CD4-positive, alpha-beta T cell (primary cell): ENCODE data around the gene S100A11. TPM values are rescaled to one million over a fixed set of nuclear protein-coding genes. Genes with fewer than 3 reads are reported as not detected.

Source experiments
- ATAC-seq: fragments of 200-7000 bp; cut with Tn5 transposase; one replicate; pipeline ENCODE4 v1.10.0; 2022; ENCODE audit warnings: mild to moderate bottlenecking; ENCODE audit not compliant: poor library complexity
- CTCF ChIA-PET: fragments of 350-600 bp; sonication (Branson Sonifier 250); formaldehyde crosslinking; loops from one replicate; lab custom pipeline; 2021; ENCODE audit warnings: antibody characterized with exemption, inconsistent platforms; lab: Charles Lee
- POLR2A ChIA-PET: fragments of 350-600 bp; sonication (Branson Sonifier 250); formaldehyde crosslinking; loops from one replicate; lab custom pipeline; 2021; ENCODE audit warnings: antibody characterized with exemption, inconsistent platforms; lab: Charles Lee
- DNase-seq, 14 experiments: peaks; one replicate each; pipeline ENCODE4 v3.0.0-alpha.2; 2013 to 2020; ENCODE audit warnings: mixed read lengths in 2 of 14
- H3K27ac ChIP-seq, 2 donors: one replicate each; pipeline versions ENCODE4 v1.5.1 to v1.7.0; 2013; ENCODE audit warnings: low read length in 2 of 2, low read depth in 1 of 2, mild to moderate bottlenecking in 1 of 2
- H3K27me3 ChIP-seq, 2 experiments: 1 replicate in 1 of 2; 2 replicates in 1 of 2; pipeline versions ENCODE4 v1.6.1 to v1.7.0; 2013; ENCODE audit warnings: low read length in 2 of 2, control low read depth in 1 of 2, mild to moderate bottlenecking in 1 of 2, moderate library complexity in 1 of 2; ENCODE audit not compliant: insufficient read depth in 2 of 2, control insufficient read depth in 1 of 2
- H3K36me3 ChIP-seq: one replicate; pipeline ENCODE4 v1.6.1; 2013; ENCODE audit warnings: low read length, control low read depth; ENCODE audit not compliant: insufficient read depth
- H3K4me1 ChIP-seq: one replicate; pipeline ENCODE4 v1.6.1; 2013; ENCODE audit warnings: low read length, control low read depth; ENCODE audit not compliant: insufficient read depth
- H3K4me3 ChIP-seq: one replicate; pipeline ENCODE4 v1.5.1; 2013; ENCODE audit warnings: mild to moderate bottlenecking, low read length, moderate library complexity
- H3K9me3 ChIP-seq, 2 experiments: 1 replicate in 1 of 2; 2 replicates in 1 of 2; pipeline versions ENCODE4 v1.6.1 to v1.7.0; 2013; ENCODE audit warnings: low read length in 2 of 2, mild to moderate bottlenecking in 2 of 2, control low read depth in 1 of 2, moderate library complexity in 1 of 2; ENCODE audit not compliant: control insufficient read depth in 1 of 2, insufficient read depth in 1 of 2
- H3K27ac Mint-ChIP-seq: one replicate; pipeline ENCODE4 v1.8.0; 2020; ENCODE audit warnings: mixed read lengths
- H3K27me3 Mint-ChIP-seq: one replicate; pipeline ENCODE4 v1.8.0; 2021; ENCODE audit warnings: mixed read lengths
- H3K36me3 Mint-ChIP-seq: one replicate; pipeline ENCODE4 v1.8.0; 2021; ENCODE audit warnings: low read depth, mixed read lengths
- H3K4me1 Mint-ChIP-seq: one replicate; pipeline ENCODE4 v1.8.0; 2021; ENCODE audit warnings: low read depth, mixed read lengths
- H3K4me3 Mint-ChIP-seq: one replicate; pipeline ENCODE4 v1.8.0; 2020; ENCODE audit warnings: mild to moderate bottlenecking, mixed read lengths
- H3K9me3 Mint-ChIP-seq: one replicate; pipeline ENCODE4 v1.8.0; 2020; ENCODE audit warnings: mixed read lengths
- intact Hi-C, 2 experiments: fragments of 100-400 bp; cut with DNase I in 1 of 2; cut with micrococcal nuclease in 1 of 2; formaldehyde crosslinking; loops; one replicate each; pipeline versions ENCODE4 v1.15.1 to v1.9.0; 2023 to 2025; cut with DNase I, micrococcal nuclease
- total RNA-seq, 174 experiments: library from RNA in 2 of 174; stranded (reverse) in 2 of 174; gene quantifications; one replicate each; pipeline ENCODE4 v1.2.3 and lab custom pipeline; 2021 to 2026
- TF ChIP-seq, protein P1 (sequence below): fragments of 200-600 bp; IDR thresholded peaks from one replicate; pipeline ENCODE4 v1.8.0; 2022; ENCODE audit warnings: antibody characterized with exemption, mild to moderate bottlenecking

S100A11 gene
- total RNA-seq, 2 experiments from 2014 or later, result 23.6 to 24.1 TPM

DNA sequence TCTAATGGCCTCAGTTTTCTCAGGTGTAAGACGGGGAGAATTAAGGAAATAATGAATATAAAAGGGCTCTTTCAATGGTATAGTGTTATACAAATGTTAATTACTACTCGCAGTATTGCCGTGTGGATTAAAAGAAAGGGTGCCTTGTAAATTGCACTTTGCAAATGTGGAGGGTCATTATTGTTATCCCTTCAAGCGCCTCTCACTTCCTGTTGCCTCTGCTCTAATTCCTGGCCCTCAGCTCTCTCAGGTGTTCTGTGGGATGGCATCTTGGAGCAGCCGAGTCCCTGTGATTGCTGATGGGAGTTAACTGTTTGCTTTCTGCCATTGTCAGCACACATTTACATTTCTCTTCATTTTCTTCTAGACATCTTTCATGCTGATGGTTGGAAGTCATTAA lies 7.1 kb upstream of the S100A11 start:
- no peak for DNase-seq
- ATAC-seq, result no peak
- TF ChIP-seq, protein P1, sequence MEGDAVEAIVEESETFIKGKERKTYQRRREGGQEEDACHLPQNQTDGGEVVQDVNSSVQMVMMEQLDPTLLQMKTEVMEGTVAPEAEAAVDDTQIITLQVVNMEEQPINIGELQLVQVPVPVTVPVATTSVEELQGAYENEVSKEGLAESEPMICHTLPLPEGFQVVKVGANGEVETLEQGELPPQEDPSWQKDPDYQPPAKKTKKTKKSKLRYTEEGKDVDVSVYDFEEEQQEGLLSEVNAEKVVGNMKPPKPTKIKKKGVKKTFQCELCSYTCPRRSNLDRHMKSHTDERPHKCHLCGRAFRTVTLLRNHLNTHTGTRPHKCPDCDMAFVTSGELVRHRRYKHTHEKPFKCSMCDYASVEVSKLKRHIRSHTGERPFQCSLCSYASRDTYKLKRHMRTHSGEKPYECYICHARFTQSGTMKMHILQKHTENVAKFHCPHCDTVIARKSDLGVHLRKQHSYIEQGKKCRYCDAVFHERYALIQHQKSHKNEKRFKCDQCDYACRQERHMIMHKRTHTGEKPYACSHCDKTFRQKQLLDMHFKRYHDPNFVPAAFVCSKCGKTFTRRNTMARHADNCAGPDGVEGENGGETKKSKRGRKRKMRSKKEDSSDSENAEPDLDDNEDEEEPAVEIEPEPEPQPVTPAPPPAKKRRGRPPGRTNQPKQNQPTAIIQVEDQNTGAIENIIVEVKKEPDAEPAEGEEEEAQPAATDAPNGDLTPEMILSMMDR, result no peak
- Histone ChIP-seq H3K36me3 (no peaks in the 10 kb centered on the region), H3K27me3 (no peaks in the 10 kb centered on the region), H3K4me3 (no peak overlapping the region), H3K27ac (no peak overlapping the region), H3K9me3 (no peaks in the 10 kb centered on the region), H3K4me1 (peaks cover 31% of the 10 kb centered on the region)
- H3K9me3 Mint-ChIP-seq, result no peaks in the 10 kb centered on the region
- CTCF ChIA-PET, result no interaction called here
- H3K4me1 Mint-ChIP-seq, result peaks cover 31% of the 10 kb centered on the region
- H3K27ac Mint-ChIP-seq, result no peak overlapping the region
- no peak overlapping the region for H3K4me3 Mint-ChIP-seq
- intact Hi-C loops, result no loop called here
- POLR2A ChIA-PET, result interaction anchor here (7.0 kb wide), 1 partner anchor 9 kb away, joined by 75 read pairs; the partner anchor contains the start of gene S100A11
- H3K36me3 Mint-ChIP-seq, result no peaks in the 10 kb centered on the region
- H3K27me3 Mint-ChIP-seq, result no peaks in the 10 kb centered on the region

DNA sequence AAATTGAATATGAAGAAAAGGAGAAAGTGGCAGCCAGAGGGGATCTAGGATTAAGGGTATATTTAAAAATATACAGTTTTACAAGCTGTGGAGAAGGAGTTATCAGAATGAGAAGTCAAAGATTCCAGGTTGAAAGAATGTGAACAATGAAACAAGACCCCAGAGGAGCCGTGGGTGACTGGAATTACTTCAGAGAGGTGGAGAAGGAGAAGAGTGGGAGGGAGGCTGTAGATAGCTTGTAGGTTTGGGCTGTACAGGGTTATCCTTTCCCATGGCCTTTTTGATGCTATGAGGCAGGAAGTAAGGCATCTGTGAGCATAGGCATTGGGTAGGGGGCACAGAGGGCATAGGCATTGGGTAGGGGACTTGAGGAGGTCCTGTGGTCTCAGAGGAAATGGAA lies 5.2 kb upstream of the S100A11 start:
- TF ChIP-seq, protein P1, result no peak
- CTCF ChIA-PET, result interaction anchor here (1.3 kb wide), 1 partner anchor 7 kb away, joined by 4 read pairs; no protein-coding TSS in a partner anchor
- H3K27ac Mint-ChIP-seq, result no peak overlapping the region

DNA sequence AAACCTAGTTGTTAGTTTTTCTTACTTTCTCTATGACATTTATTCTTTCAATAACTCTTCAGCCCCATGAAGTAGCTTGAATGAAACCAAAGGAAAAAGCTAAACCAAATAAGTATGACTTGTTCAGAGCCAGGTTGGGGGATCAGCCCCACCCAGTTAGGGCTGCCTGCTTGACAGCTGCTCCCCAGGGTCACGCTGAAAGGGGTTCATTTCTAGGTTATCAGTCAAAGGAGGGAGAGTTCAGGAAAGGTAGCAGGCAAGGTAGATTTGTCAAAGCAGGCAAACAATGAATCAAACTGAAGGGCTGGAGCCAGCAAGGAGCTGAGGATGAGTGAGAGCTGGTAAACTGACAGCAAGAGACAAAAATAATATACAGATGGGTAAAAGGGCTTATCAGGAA lies 3.1 kb upstream of the S100A11 start:
- POLR2A ChIA-PET, result interaction anchor here (1.0 kb wide), 1 partner anchor 9 kb away, joined by 3 read pairs; no protein-coding TSS in a partner anchor

More for the DNA sequence above, 5.2 kb upstream of the S100A11 start:
- ATAC-seq, result no peak
- no peak overlapping the region for H3K27ac ChIP-seq
- H3K4me1 Mint-ChIP-seq, result peaks cover 21% of the 10 kb centered on the region
- H3K27me3 Mint-ChIP-seq, result no peaks in the 10 kb centered on the region
- H3K36me3 Mint-ChIP-seq, result no peaks in the 10 kb centered on the region
- no peaks in the 10 kb centered on the region for H3K27me3 ChIP-seq
- peaks cover 18% of the 10 kb centered on the region for H3K4me1 ChIP-seq
- intact Hi-C loops, result no loop called here
- H3K9me3 Mint-ChIP-seq, result no peaks in the 10 kb centered on the region
- H3K36me3 ChIP-seq, result no peaks in the 10 kb centered on the region
- POLR2A ChIA-PET, result no interaction called here
- no peak overlapping the region for H3K4me3 Mint-ChIP-seq
- DNase-seq, result no peak
- no peaks in the 10 kb centered on the region for H3K9me3 ChIP-seq
- no peak overlapping the region for H3K4me3 ChIP-seq

More for the DNA sequence above, 3.1 kb upstream of the S100A11 start:
- Mint-ChIP-seq H3K36me3 (peaks cover 13% of the 10 kb centered on the region), H3K4me1 (peaks cover 28% of the 10 kb centered on the region), H3K27ac (no peak overlapping the region), H3K27me3 (no peaks in the 10 kb centered on the region), H3K4me3 (no peak overlapping the region), H3K9me3 (no peaks in the 10 kb centered on the region)
- Histone ChIP-seq H3K9me3 (no peaks in the 10 kb centered on the region), H3K27ac (no peak overlapping the region), H3K4me1 (peaks cover 14% of the 10 kb centered on the region), H3K36me3 (no peaks in the 10 kb centered on the region), H3K27me3 (no peaks in the 10 kb centered on the region), H3K4me3 (no peak overlapping the region)
- intact Hi-C loops, result no loop called here
- TF ChIP-seq, protein P1, result no peak
- CTCF ChIA-PET, result no interaction called here
- ATAC-seq (no peak), DNase-seq (no peak)
